ENCODE data around the gene LRRC8B. TPM values are rescaled to one million over a fixed set of nuclear protein-coding genes. Genes with fewer than 3 reads are reported as not detected.
A peak's percentile ranks its signal among the peaks of the same experiment; 100 is the strongest.

Gene LRRC8B
- total and polyA plus RNA-seq, 9 of the 15 experiments (the other 6 are each of a cell fraction or from before 2014, with no cell fraction given): 4.3 to 43.7 (median 14.4) TPM

- TF ChIP-seq ARID3A (IDR thresholded peaks at IDR 0.05; ENCODE audit: borderline replicate concordance, low read depth, low read length) (no peak), SAFB (IDR thresholded peaks at IDR 0.05; ENCODE audit: borderline replicate concordance, low read depth, low read length) (no peak; the same call in 1 of the 2 replicates), AFF4 (CRISPR knock-in tag; IDR thresholded peaks at IDR 0.05) (peak; percentile 97; the same call in 1 of the 2 replicates), ATF2 (CRISPR knock-in tag; IDR thresholded peaks at IDR 0.05) (peak; percentile 2; the same call in 1 of the 2 replicates), USF2 (CRISPR knock-in tag; IDR thresholded peaks at IDR 0.05) (0 out of 2 replicates have a peak, but pooled peaks have one; percentile 17), HDAC6 (IDR thresholded peaks at IDR 0.05; ENCODE audit: low read depth, low read length) (no peak), NR1H2 (CRISPR knock-in tag; IDR thresholded peaks at IDR 0.05) (peak; percentile 0; the same call in 1 of the 2 replicates), RHOXF2B (CRISPR knock-in tag; conservative IDR thresholded peaks at IDR 0.05) (no peak), RAD51 (IDR thresholded peaks at IDR 0.05; ENCODE audit: borderline replicate concordance, low read depth) (no peak), HINFP (tag; conservative IDR thresholded peaks at IDR 0.05; ENCODE audit: low read depth) (no peak), PRMT5 (CRISPR knock-in tag; IDR thresholded peaks at IDR 0.05) (no peak), GABPB2 (CRISPR knock-in tag; conservative IDR thresholded peaks at IDR 0.05) (no peak), SMARCC2 (IDR thresholded peaks at IDR 0.05; ENCODE audit: low read depth) (no peak), EGR1 (conservative IDR thresholded peaks at IDR 0.05) (peak; percentile 100), HDAC8 (tag; IDR thresholded peaks at IDR 0.05) (peak; percentile 62), TSC22D4 (tag; IDR thresholded peaks at IDR 0.05) (no peak), NCOA6 (IDR thresholded peaks at IDR 0.05) (no peak), ZNF384 (IDR thresholded peaks at IDR 0.05; ENCODE audit: low read depth, low read length) (no peak)
These were observed at the start of gene LRRC8B (continued) for GRCh38 chr1:89524369-89525168.
